VCaP (cell line): Measurements from ENCODE around the gene RBMXL2.

Source experiments
- H3K27ac ChIP-seq: fragments of 450-650 bp; 2 replicates; pipeline ENCODE4 v1.5.1; 2017
- TF ChIP-seq, protein P1 (sequence below): fragments of 450-650 bp; conservative IDR thresholded peaks from 2 replicates; pipeline ENCODE4 v1.5.1; 2017; ENCODE audit warnings: mild to moderate bottlenecking, moderate library complexity

RBMXL2 gene

GRCh38 chr11:7088921-7089320, at the start of gene RBMXL2:
RBMXL2 (plus strand) TSS chr11:7088998; CDS start chr11:7089121, 123 bp downstream.
- no peak within 1 kb of the TSS for H3K27ac ChIP-seq
- TF ChIP-seq, protein P1, sequence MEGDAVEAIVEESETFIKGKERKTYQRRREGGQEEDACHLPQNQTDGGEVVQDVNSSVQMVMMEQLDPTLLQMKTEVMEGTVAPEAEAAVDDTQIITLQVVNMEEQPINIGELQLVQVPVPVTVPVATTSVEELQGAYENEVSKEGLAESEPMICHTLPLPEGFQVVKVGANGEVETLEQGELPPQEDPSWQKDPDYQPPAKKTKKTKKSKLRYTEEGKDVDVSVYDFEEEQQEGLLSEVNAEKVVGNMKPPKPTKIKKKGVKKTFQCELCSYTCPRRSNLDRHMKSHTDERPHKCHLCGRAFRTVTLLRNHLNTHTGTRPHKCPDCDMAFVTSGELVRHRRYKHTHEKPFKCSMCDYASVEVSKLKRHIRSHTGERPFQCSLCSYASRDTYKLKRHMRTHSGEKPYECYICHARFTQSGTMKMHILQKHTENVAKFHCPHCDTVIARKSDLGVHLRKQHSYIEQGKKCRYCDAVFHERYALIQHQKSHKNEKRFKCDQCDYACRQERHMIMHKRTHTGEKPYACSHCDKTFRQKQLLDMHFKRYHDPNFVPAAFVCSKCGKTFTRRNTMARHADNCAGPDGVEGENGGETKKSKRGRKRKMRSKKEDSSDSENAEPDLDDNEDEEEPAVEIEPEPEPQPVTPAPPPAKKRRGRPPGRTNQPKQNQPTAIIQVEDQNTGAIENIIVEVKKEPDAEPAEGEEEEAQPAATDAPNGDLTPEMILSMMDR = no peak

GRCh38 chr11:7046474-7047175, 42.2 kb upstream of the RBMXL2 start:
- no peak overlapping the region for H3K27ac ChIP-seq
- TF ChIP-seq, protein P1 = no peak

DNA sequence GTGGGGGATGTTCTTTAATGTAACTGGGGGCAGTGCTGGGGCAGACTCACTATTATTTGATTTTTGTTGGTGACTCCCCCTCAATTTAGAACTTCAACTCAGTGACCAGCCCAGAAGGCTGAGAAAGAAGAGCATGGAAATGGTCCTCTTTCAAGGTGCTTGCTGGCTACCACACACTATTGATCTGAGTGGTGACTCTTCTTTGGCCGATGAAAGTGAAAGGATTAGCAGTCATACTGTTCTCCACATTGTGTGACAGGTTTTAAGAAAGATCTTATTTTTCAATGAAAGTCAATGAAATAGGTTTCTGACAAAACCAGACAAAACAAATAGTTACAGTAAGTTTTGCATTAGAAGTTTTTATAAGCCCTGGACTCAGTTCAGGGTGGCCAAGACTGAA, 38.6 kb upstream of the RBMXL2 start:
- TF ChIP-seq, protein P1 = no peak

DNA sequence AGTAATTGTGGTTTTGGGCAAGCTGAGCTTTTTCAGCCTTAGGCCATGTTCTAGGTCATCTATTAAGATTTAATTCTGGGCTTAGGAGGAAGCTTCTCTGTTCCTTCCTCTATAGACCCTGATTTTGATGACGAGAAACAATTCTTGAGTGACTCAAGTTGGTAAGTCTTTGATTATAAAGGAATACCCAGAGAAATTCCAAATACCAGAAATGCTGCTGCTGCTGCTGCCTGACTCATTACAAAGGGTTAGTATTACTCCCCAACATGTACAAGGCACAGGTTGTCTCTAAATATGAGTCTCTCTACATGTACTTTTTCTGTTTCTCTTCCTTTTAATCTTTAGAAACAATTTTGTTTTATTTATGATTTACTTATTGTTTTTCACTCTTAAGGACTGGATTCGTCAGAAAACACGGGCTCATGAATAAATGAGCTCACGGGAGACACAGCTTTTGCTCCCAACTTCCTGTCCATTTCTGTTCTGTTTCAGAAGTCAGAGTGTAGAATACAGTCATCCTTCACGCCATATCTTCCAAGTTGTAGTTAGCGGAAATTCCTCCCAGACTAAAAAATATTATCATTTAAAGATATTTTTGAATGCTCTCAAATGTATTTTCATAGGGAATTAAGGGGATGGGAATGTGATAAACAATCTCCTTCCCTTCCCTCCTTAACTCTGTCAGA, 31.8 kb upstream of the RBMXL2 start:
- TF ChIP-seq, protein P1 = no peak
- no peak overlapping the region for H3K27ac ChIP-seq

More for the DNA sequence above, 38.6 kb upstream of the RBMXL2 start:
- H3K27ac ChIP-seq = no peak overlapping the region

DNA sequence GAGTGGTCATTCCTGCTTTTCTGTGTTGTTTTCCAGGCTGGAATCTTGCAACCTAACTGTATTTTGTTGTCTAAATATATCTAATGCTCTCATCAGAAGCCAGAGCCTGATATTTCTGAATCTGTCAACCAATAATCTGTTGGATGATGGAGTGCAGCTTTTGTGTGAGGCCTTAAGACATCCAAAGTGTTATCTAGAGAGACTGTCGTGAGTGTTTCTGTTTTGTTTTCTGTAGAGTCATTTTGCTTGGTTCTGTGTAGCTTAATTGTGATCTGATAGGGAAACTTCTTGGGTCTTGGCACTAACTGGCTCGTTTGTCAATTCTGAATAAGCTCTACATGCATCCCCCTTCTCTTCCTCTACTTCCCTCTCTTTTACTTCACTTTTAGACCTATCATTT, 31.2 kb upstream of the RBMXL2 start:
- TF ChIP-seq, protein P1 = no peak
- H3K27ac ChIP-seq = no peak overlapping the region

DNA sequence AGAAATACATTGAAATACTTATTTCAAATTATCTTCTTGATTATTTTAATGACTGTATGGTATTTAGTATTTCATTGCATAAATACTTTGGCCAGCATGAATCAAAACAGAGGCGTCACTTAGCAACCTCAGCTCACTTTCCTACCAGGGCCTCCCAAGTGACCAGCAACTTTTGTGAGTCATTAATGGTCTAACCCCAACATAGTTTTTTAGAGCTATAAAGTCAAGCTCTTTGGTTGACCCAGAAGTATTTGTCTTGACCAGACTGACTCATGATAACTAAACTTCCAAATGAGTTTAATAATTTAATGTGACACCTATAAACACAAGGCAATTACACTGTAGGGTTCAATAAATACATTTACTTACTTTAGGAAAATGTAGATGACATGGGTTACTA, 27.9 kb upstream of the RBMXL2 start:
- TF ChIP-seq, protein P1 = no peak
- H3K27ac ChIP-seq = no peak overlapping the region

GRCh38 chr11:7062534-7062933, 26.3 kb upstream of the RBMXL2 start:
- TF ChIP-seq, protein P1 = no peak
- H3K27ac ChIP-seq = no peak overlapping the region
